C4-2B (cell line): ENCODE results near the gene TMEM158.

ENCODE experiments used
- ZFX ChIP-seq: fragments of 450-650 bp; IDR thresholded peaks from 2 replicates; pipeline ENCODE4 v1.6.1; 2017
- TF ChIP-seq, protein P1 (sequence below): fragments of 450-650 bp; conservative IDR thresholded peaks from 2 replicates; pipeline ENCODE4 v1.5.1; 2017; ENCODE audit warnings: mild to moderate bottlenecking

DNA sequence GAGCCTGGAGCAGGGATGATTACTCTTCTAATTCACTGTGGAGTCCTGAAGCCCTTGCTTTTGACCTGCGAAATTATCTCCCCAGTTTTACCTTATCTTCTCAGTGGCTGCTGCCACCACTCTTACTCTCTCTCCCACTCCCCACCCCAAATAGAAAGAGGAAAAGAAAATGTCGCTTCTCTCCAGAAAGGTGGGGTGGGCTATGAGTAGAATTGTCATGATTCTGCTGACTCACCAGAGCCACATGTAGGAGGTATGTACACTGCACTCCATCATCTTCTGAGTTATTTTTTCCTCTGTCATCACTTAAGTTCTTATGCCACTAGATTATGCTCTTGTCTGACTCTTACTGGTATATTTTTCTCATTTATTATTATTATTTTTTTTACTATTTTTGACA, 43.9 kb upstream of the TMEM158 start:
- TF ChIP-seq, protein P1, sequence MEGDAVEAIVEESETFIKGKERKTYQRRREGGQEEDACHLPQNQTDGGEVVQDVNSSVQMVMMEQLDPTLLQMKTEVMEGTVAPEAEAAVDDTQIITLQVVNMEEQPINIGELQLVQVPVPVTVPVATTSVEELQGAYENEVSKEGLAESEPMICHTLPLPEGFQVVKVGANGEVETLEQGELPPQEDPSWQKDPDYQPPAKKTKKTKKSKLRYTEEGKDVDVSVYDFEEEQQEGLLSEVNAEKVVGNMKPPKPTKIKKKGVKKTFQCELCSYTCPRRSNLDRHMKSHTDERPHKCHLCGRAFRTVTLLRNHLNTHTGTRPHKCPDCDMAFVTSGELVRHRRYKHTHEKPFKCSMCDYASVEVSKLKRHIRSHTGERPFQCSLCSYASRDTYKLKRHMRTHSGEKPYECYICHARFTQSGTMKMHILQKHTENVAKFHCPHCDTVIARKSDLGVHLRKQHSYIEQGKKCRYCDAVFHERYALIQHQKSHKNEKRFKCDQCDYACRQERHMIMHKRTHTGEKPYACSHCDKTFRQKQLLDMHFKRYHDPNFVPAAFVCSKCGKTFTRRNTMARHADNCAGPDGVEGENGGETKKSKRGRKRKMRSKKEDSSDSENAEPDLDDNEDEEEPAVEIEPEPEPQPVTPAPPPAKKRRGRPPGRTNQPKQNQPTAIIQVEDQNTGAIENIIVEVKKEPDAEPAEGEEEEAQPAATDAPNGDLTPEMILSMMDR = no peak
- TF ChIP-seq ZFX = no peak
